GM21529 (cell line): ENCODE measurements around the gene DCLK1.

Experiments used
- ATAC-seq: cut with Tn5 transposase; IDR thresholded peaks from one replicate; pipeline ENCODE4 v1.9.1; 2021; ENCODE audit not compliant: unreplicated experiment

The DCLK1 gene

DNA sequence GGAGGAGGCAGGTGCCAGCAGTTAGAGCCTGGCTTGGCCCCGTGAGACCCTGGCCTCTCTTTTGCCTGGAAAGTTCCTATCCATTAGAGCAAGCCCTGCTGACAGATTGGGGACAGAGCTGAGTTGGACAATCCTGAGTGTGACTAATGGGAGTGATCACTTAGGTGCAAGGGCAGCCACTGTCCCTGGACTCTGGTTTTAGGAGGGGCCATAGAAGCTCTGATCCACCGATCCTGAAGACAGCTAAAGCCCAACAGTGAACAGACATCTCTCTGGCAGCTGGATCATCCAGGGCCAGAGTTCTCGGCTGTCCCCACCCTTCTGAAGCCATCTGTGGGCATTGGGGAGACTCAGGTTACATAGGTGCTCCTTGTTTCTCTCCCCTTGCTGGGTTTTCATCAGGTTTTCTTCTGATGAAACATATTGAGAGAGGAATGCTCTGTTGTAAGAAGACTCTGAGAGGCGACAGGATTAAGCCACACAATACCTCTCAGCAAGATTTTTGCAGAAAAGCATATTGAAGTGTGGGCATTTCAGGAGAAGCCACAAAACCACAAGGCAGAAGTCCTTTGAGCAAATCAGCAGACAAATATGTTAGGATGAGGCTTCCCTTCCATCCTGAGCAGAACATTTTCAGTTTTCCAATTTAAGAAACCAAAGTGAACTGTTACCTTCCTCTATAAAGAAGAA is 366.7 kb downstream of the DCLK1 start:
- ATAC-seq = no peak

DNA sequence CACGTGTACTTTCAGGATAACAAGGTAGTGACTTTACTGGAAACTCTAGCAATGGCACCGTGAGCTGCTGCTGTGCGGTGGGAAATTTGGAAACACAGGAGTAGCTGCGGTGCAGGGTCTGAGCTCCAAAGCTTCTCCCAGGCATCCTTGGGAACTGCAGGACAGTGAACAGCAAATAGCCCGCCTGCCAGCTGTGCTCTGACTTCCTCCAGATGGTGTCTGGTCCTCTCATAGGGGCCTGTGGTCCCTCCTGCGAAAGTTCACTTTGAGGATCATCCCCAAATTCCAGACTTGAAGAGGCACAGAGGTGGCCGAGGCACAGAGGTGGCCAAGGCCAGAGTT is 367.4 kb downstream of the DCLK1 start:
- ATAC-seq = no peak

GRCh38 chr13:35763060-35763781 is 368.0 kb downstream of the DCLK1 start:
- ATAC-seq = no peak

- ATAC-seq = no peak
Measured at GRCh38 chr13:35761440-35762252, 369.5 kb downstream of the DCLK1 start.

- ATAC-seq = no peak
Measured at GRCh38 chr13:35760735-35761281, 370.4 kb downstream of the DCLK1 start.

DNA sequence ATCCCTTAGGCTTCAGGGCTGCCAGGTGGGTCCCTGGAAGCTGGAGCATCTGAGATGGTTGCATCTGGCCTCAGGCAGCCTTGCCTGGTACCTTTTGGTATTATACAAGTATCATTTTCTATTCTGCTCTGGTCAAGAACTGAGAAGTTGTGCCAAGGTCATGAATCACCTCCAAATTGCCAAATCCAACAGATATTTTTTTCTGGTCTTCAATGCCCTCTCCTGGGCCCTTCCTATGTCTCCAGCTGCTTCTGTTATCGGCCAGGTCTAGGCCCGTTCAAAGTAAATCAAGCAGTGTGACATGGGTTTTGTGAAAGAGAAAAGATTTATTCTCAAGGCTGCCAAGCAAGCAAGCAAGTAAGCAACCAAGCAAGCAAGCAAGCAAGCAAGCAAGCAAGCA is 383.6 kb downstream of the DCLK1 start:
- ATAC-seq = no peak

DNA sequence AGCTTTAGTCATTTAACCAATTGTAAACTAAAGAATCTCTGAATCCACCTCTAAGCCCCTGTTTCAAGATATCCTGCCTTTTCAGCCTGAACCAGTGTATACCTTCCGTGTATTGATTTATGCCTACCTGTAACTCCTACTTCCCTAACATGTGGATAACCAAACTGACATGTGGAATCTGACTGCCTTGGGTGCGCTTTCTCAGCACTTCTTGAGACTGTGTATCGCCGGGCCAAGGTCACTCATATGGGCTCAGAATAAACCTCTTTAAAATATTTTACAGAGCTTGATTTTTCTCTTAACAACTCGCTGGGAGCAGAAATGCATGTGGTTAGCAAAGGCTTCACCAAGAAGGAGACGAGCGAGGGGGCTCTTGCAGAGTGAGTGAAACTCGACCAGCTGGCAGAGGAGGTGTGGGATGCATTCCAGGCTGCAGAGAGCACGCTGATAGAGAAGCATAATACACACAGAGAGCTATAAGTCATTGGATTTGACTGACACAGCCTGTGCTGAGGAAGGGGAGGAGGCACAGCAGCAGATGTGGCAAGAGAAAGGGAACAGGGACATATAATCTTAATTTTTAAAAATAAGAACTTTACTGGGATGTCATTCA is 386.5 kb downstream of the DCLK1 start:
- no peak for ATAC-seq

DNA sequence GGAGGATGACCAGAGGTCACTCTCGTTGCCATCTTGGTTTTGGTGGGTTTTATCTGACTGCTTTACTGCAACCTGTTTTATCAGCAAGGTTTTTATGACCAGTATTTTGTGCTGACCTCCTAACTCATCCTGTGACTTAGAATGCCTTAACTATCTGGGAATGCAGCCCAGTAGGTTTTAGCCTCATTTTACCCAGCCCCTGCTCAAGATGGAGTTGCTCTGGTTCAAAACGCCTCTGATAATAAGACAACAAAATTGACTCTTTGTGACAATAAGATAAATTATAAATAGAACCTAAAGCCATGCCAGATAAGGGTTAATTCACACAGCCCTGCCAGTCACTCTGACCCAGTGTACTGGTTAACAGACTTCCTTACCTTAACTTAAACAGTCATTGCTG is 387.0 kb downstream of the DCLK1 start:
- ATAC-seq = no peak

GRCh38 chr13:35743165-35743564 is 388.0 kb downstream of the DCLK1 start:
- ATAC-seq = no peak

DNA sequence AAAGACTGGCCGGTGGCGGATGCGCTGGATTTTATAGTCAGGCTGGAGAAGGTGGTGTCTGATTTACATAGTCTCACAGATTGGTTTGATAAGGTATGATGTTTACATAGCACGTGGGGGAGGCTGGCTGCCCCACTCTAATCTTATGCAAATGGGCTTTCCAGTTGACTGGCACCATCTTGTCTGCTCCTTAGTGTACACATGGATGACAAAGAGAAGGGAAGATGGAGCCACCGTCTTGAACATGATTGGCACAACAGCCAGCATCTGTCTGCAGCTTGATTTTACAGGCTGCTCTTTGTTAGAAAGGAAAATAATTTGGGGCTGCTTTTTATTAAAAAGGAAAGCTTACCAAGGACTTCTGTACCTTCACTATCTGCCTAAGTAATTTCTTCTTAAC is 389.5 kb downstream of the DCLK1 start:
- ATAC-seq = no peak

DNA sequence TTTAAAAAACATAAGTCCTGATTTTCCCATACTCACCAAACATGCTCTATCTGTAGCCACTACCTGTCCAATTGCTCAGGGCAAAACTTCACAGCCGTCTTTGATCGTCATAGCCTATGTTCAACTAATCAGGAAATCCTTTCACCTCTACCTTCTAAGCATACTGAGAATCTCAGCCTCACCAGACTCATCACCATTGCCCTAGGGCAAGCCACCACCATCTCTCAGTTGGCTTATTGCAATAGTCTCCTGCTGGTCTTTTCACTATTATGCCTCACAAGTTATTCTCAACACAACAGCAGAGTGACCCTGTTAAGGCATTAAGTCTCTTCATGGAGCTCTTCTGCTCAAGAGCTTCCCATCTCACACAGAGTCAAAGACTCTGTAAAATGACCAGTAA is 394.3 kb downstream of the DCLK1 start:
- no peak for ATAC-seq

GRCh38 chr13:35733827-35734226 is 397.4 kb downstream of the DCLK1 start:
- ATAC-seq = no peak

- no peak for ATAC-seq
Measured at GRCh38 chr13:35732565-35732964, 398.6 kb downstream of the DCLK1 start.

DNA sequence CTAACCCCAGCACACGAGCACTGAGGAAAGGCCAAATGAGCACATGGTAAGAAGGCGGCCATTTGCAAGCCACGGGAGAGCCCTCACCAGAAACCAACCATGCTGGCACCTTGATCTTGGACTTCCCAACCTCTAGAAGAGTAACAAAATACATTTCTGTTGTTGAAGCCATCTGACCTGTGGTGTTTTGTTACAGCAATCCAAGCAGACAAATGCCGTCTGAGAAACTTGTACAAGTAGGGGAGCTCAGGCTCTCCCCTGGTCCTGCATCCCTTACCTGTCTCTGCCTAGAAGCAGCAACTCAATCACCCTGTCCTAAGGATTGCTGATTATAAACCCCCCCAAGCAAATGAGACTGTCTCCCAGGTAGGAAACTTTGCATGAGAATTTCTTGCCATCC is 399.7 kb downstream of the DCLK1 start:
- ATAC-seq = no peak

- ATAC-seq = peak; percentile 58
Measured at GRCh38 chr13:35729926-35730627, 401.1 kb downstream of the DCLK1 start.

- no peak for ATAC-seq
Measured at GRCh38 chr13:35727881-35728280, 403.3 kb downstream of the DCLK1 start.

- no peak for ATAC-seq
Measured at GRCh38 chr13:35724446-35724845, 406.7 kb downstream of the DCLK1 start.

DNA sequence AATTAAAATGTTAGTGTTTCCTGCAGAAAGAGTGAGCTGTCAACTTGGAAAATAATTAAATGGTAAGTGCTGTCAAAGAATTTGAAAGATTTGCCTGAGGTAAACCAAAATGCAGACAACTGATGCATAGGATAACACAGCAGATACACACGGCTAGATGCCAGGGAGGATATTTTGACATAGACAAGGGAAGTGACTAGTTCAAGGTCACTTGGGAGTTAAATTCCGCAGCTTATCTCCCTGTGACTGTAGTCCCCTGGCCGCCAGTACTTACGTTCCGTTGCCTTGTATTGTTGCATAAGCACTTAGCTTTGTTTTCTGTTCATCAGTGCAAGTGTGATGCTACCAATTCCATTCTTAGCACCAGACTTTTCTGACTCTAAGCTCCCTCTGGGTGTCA is 407.4 kb downstream of the DCLK1 start:
- no peak for ATAC-seq

GRCh38 chr13:35723053-35723461 is 408.1 kb downstream of the DCLK1 start:
- ATAC-seq = no peak

- no peak for ATAC-seq
Measured at GRCh38 chr13:35722458-35723052, 408.6 kb downstream of the DCLK1 start.
